ENCODE data around the gene DAZ3. TPM values are rescaled to one million over a fixed set of nuclear protein-coding genes. Genes with fewer than 3 reads are reported as not detected.
"Not testable (repeated sequence)": the region's sequence is repeated elsewhere in the genome, so short reads cannot be mapped to it uniquely, and the experiment has no call there.

The DAZ3 gene, protein sequence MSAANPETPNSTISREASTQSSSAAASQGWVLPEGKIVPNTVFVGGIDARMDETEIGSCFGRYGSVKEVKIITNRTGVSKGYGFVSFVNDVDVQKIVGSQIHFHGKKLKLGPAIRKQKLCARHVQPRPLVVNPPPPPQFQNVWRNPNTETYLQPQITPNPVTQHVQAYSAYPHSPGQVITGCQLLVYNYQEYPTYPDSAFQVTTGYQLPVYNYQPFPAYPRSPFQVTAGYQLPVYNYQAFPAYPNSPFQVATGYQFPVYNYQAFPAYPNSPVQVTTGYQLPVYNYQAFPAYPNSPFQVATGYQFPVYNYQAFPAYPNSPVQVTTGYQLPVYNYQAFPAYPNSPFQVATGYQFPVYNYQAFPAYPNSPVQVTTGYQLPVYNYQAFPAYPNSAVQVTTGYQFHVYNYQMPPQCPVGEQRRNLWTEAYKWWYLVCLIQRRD
- not detected for total RNA-seq

DNA sequence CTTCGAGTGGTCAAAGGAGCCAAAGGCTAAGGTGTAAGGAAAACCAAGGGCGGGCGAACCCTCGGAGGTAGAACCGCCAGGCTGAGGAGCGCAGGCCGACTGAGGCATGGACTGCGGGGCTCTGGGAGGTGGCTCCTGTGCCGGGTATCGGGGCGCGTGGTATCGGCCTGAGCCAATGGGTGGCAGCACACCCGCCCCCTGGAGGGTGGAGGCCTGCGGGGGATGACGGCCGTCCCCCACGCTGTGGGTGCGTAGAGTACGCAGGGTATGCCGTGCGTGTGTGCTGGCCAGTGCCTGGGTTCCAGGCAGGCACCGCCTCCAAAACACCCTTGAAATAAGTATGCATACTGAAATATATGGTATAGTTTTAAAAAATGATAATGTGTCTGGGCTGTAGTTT, at the start of gene DAZ3:
Gene DAZ3, minus strand, starts transcription at position 101 of the 400 bp plus-strand sequence. CDS start 208 bp downstream, outside the sequence.
- DNase-seq (ENCODE audit: low spot score in 2 of 2); H3K4me3 ChIP-seq; H3K9me3 ChIP-seq; H3K36me3 ChIP-seq; intact Hi-C loops (cut with DNase I); H3K27ac ChIP-seq; H3K27me3 ChIP-seq; H3K4me1 ChIP-seq: not testable (repeated sequence)

DNA sequence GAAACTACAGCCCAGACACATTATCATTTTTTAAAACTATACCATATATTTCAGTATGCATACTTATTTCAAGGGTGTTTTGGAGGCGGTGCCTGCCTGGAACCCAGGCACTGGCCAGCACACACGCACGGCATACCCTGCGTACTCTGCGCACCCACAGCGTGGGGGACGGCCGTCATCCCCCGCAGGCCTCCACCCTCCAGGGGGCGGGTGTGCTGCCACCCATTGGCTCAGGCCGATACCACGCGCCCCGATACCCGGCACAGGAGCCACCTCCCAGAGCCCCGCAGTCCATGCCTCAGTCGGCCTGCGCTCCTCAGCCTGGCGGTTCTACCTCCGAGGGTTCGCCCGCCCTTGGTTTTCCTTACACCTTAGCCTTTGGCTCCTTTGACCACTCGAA, 20.4 kb upstream of the DAZ3 start, which contains the start of gene DAZ4:
Gene DAZ4, plus strand, starts transcription at position 301 of the 400 bp plus-strand sequence. CDS start 208 bp downstream, outside the sequence.
- H3K36me3 ChIP-seq; H3K27ac ChIP-seq; H3K4me3 ChIP-seq; H3K4me1 ChIP-seq; H3K27me3 ChIP-seq; intact Hi-C loops (cut with DNase I); DNase-seq (ENCODE audit: low spot score in 2 of 2); H3K9me3 ChIP-seq: not testable (repeated sequence)

DNA sequence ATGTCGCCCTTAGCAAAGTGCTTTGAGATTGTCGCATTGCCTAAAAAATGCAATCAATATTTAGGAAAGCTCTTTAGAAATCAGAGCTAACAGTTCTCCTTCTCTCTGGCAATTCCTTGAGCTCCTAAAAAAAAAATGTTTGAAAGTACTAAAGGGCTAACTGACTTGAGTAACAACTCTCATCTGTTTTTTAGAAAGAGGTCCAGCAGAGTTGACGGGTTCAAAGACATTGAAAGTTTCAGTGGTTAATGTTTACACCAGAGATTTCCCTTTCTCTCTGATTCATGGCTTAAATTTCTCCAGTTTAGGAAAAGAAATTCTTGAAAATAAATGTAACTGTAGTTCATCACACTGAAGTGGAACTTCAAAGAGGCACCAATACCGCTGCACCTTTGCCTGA, 11.9 kb upstream of the DAZ3 start:
- H3K9me3 ChIP-seq; H3K27me3 ChIP-seq; intact Hi-C loops (cut with DNase I); H3K4me3 ChIP-seq; H3K27ac ChIP-seq; DNase-seq (ENCODE audit: low spot score in 2 of 2); H3K36me3 ChIP-seq; H3K4me1 ChIP-seq: not testable (repeated sequence)

DNA sequence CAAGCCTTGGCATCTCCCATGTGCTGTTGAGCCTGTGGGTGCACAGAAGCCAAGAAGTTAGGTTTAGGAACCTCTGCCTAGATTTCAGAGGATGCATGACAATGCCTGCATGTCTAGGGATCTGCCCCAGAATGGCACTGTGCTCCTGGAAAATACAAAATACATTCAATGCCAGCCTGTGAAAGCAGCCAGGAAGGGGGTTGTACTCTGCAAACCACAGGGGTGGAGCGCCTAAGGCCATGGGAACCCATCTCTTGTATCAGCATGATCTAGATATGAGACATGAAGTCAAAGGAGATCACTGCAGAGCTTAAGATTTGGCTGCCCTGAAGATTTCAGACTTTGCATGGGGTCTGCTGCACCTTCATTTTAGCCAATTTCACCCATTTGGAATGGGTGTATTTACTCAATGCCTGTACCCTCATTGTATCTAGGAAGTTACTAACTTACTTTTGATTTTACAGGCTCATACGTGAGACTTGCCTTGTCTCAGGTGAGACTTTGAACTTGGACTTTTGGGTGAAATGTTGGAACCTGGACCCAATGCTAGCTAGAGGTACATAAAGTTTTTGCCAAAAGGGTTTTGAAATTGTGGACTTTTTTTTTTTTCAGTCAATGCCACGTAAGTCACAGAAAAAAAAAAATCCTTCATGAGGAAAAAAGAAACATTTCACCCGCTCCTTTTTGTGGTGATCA, 11.1 kb upstream of the DAZ3 start:
- H3K36me3 ChIP-seq; intact Hi-C loops (cut with DNase I); DNase-seq (ENCODE audit: low spot score in 2 of 2); H3K4me1 ChIP-seq; H3K4me3 ChIP-seq; H3K27ac ChIP-seq; H3K27me3 ChIP-seq; H3K9me3 ChIP-seq: not testable (repeated sequence)

DNA sequence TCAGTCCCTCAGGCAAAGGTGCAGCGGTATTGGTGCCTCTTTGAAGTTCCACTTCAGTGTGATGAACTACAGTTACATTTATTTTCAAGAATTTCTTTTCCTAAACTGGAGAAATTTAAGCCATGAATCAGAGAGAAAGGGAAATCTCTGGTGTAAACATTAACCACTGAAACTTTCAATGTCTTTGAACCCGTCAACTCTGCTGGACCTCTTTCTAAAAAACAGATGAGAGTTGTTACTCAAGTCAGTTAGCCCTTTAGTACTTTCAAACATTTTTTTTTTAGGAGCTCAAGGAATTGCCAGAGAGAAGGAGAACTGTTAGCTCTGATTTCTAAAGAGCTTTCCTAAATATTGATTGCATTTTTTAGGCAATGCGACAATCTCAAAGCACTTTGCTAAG, 8.6 kb upstream of the DAZ3 start:
- DNase-seq (ENCODE audit: low spot score in 2 of 2); H3K27ac ChIP-seq; intact Hi-C loops (cut with DNase I); H3K4me1 ChIP-seq; H3K27me3 ChIP-seq; H3K4me3 ChIP-seq; H3K36me3 ChIP-seq; H3K9me3 ChIP-seq: not testable (repeated sequence)

Other genes starting within 250 kb of the DAZ3 start
- not detected for gene BPY2B, start 195.4 kb downstream of the DAZ3 start, total RNA-seq
- gene DAZ4, start 20.5 kb upstream of the DAZ3 start, total RNA-seq: not detected
- gene BPY2C, start 238.7 kb upstream of the DAZ3 start, total RNA-seq: not detected